SU-DHL-6 (cell line): ENCODE data around the gene ST3GAL5.

Experiments used
- H2AFZ ChIP-seq: fragments of 200-600 bp; sonication (generic); 2 replicates; pipeline ENCODE4 v1.6.1; 2014; ENCODE audit warnings: low read depth, mild to moderate bottlenecking, moderate library complexity, mixed read lengths, antibody characterized with exemption, low read length; ENCODE audit not compliant: severe bottlenecking
- H3F3A ChIP-seq: fragments of 200-600 bp; shearing (Covaris generic); 2 replicates; pipeline ENCODE4 v1.6.0; 2016; ENCODE audit warnings: antibody characterized with exemption, mild to moderate bottlenecking; ENCODE audit not compliant: insufficient read depth
- H3K27ac ChIP-seq: fragments of 200-600 bp; sonication (generic); 2 replicates; pipeline ENCODE4 v1.5.1; 2016; ENCODE audit warnings: low read depth, mild to moderate bottlenecking, low read length, moderate library complexity, mixed read lengths
- H3K27me3 ChIP-seq: fragments of 200-600 bp; sonication (generic), shearing (Covaris generic); 2 replicates; pipeline ENCODE4 v1.6.0; 2014; ENCODE audit warnings: mild to moderate bottlenecking, low read length
- H3K36me3 ChIP-seq: fragments of 200-600 bp; sonication (generic); 2 replicates; pipeline ENCODE4 v1.6.1; 2014; ENCODE audit warnings: mild to moderate bottlenecking, low read length, mixed read lengths
- H3K4me2 ChIP-seq: fragments of 300-600, 200-600 bp; shearing (Covaris generic), sonication (generic); 2 replicates; pipeline ENCODE4 v1.6.0; 2014; ENCODE audit warnings: low read length, low read depth, mild to moderate bottlenecking; ENCODE audit not compliant: poor library complexity, severe bottlenecking
- H3K4me3 ChIP-seq: fragments of 200-600 bp; sonication (generic); 2 replicates; pipeline ENCODE4 v1.5.1; 2014; ENCODE audit warnings: antibody characterized with exemption, low read length, mild to moderate bottlenecking, mixed read lengths; ENCODE audit not compliant: insufficient read depth, poor library complexity, severe bottlenecking
- H3K79me2 ChIP-seq: fragments of 200-600 bp; sonication (generic); 2 replicates; pipeline ENCODE4 v1.6.1; 2014; ENCODE audit warnings: mild to moderate bottlenecking, low read length, moderate library complexity; ENCODE audit not compliant: insufficient read depth
- H3K9ac ChIP-seq: fragments of 200-600 bp; sonication (generic); 2 replicates; pipeline ENCODE4 v1.7.0; 2014; ENCODE audit warnings: mild to moderate bottlenecking, low read length
- H3K9me2 ChIP-seq: fragments of 200-600 bp; sonication (generic); replicated peaks from 2 replicates; pipeline ENCODE4 v1.6.1; 2014; ENCODE audit warnings: low read length; ENCODE audit not compliant: insufficient read depth
- H3K9me3 ChIP-seq: fragments of 200-600 bp; sonication (generic); 2 replicates; pipeline ENCODE4 v1.6.1; 2014; ENCODE audit warnings: low read length, mixed read lengths; ENCODE audit not compliant: insufficient read depth
- H4K20me1 ChIP-seq: fragments of 200-600 bp; sonication (generic); 2 replicates; pipeline ENCODE4 v1.6.1; 2014; ENCODE audit warnings: low read depth, mild to moderate bottlenecking, antibody characterized with exemption, low read length, moderate library complexity, mixed read lengths
- EZH2phosphoT487 ChIP-seq: fragments of 200-600 bp; sonication (generic), shearing (Covaris generic); conservative IDR thresholded peaks from 2 replicates; pipeline ENCODE4 v1.6.1; 2018; ENCODE audit warnings: mild to moderate bottlenecking, antibody characterized with exemption, low read length, moderate library complexity, mixed read lengths
- TF ChIP-seq, protein P1 (sequence below): fragments of 200-600 bp; sonication (generic); IDR thresholded peaks from one replicate; pipeline ENCODE4 v1.5.1; 2017; ENCODE audit warnings: antibody characterized with exemption, mild to moderate bottlenecking, low read length, moderate library complexity; ENCODE audit not compliant: insufficient read depth, poor library complexity, severe bottlenecking

ST3GAL5 gene

DNA sequence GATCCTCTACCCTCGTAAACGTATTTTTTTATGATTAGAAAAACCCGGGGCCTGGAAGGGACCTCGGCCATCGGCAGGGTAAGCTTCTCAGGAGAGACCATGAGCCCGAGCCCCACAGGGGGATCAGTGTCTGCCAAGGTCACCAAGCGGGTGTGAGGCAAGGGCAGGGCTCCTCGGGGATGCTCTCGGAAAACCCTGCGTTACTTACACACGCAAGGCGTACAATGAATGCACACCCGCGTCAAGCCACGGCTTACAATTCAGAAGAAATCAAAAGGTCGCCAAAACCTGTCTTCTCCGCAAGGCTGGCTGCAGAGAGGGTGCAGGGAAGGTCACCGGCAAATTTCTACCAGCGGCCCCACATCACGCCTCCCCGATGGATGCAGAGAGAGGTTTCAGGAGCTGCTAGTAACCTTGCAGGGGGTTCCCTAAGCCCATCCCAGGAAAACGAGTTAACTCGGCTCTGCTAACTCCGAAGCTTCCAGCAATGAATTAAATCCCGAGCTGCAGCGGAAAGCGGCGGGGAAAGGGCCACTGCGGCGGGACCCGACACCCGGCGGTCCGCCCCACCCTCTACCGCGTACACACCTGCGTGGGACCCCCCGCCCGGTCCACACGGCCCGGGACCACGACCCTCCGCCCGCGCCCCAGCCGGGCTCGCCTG, 638 bp downstream of the ST3GAL5 start:
- no peaks in the 10 kb centered on the region for H3K27me3 ChIP-seq
- TF ChIP-seq EZH2phosphoT487 = no peak
- TF ChIP-seq, protein P1, sequence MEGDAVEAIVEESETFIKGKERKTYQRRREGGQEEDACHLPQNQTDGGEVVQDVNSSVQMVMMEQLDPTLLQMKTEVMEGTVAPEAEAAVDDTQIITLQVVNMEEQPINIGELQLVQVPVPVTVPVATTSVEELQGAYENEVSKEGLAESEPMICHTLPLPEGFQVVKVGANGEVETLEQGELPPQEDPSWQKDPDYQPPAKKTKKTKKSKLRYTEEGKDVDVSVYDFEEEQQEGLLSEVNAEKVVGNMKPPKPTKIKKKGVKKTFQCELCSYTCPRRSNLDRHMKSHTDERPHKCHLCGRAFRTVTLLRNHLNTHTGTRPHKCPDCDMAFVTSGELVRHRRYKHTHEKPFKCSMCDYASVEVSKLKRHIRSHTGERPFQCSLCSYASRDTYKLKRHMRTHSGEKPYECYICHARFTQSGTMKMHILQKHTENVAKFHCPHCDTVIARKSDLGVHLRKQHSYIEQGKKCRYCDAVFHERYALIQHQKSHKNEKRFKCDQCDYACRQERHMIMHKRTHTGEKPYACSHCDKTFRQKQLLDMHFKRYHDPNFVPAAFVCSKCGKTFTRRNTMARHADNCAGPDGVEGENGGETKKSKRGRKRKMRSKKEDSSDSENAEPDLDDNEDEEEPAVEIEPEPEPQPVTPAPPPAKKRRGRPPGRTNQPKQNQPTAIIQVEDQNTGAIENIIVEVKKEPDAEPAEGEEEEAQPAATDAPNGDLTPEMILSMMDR = no peak
- peak overlapping the region; percentile 96 for H2AFZ ChIP-seq
- H4K20me1 ChIP-seq = no peaks in the 10 kb centered on the region
- peak overlapping the region; percentile 82 for H3K4me3 ChIP-seq
- H3K36me3 ChIP-seq = no peaks in the 10 kb centered on the region
- no peaks in the 10 kb centered on the region for H3K9me3 ChIP-seq
- no peaks in the 10 kb centered on the region for H3K9me2 ChIP-seq
- H3K79me2 ChIP-seq = no peaks in the 10 kb centered on the region
- peak overlapping the region; percentile 68 for H3K9ac ChIP-seq
- H3F3A ChIP-seq = peaks cover 12% of the 10 kb centered on the region; the same call in 1 of the 2 replicates
- H3K27ac ChIP-seq = no peak overlapping the region
- peak overlapping the region; percentile 88 for H3K4me2 ChIP-seq

DNA sequence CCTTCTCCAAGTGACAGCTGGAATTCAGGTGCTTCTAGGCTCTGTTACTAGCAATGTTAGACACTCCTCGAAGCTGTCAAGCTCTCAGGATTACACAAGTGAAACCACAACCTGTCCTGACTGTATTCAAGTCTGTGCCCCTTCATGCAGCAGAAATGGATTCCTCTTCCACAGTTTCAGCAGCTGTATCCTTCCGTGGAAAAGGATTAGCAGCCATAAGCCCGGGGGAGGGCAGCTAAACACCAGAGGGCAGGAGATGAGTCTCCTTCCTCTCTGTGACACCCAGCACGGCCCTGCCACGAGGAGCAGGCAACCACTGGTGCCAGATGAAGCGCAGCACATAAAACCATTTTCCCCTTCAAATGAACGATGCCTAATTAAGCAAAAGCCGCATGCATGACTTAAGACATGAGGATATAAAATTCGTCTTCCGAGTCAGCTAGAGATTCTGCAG, 1.2 kb downstream of the ST3GAL5 start:
- Histone ChIP-seq H3K79me2 (no peaks in the 10 kb centered on the region), H3K9me2 (no peaks in the 10 kb centered on the region), H2AFZ (peak overlapping the region; percentile 96), H4K20me1 (no peaks in the 10 kb centered on the region), H3K9ac (peak overlapping the region; percentile 68), H3K27ac (no peak overlapping the region), H3K4me2 (peak overlapping the region; percentile 88), H3K36me3 (no peaks in the 10 kb centered on the region), H3K4me3 (peak overlapping the region; percentile 82), H3K27me3 (no peaks in the 10 kb centered on the region), H3K9me3 (no peaks in the 10 kb centered on the region), H3F3A (peaks cover 12% of the 10 kb centered on the region; the same call in 1 of the 2 replicates)
- TF ChIP-seq, protein P1 = no peak
- TF ChIP-seq EZH2phosphoT487 = no peak

DNA sequence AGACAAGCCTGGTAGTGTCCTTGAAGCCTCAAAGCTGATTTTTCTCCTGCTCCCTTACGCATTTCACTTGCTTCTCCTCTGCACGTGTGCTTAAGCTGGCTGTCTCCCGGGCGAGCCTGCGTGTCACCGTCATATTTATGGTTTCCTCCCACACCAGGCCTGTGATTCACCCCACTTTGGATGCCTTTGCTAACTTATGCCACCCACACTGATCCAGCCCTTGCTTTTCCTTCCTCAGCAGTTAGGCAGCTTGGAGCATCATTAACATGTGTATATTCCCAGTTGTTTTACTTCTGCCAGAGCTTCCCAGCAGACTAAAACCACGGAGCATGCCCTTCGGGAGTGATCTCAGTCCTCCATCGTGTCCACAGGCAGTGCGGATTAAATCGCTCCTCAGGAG, 2.2 kb downstream of the ST3GAL5 start:
- H3F3A ChIP-seq = peaks cover 12% of the 10 kb centered on the region; the same call in 1 of the 2 replicates
- TF ChIP-seq, protein P1 = no peak
- TF ChIP-seq EZH2phosphoT487 = no peak
- no peak overlapping the region for H3K4me3 ChIP-seq
- H3K36me3 ChIP-seq = no peaks in the 10 kb centered on the region
- H3K27ac ChIP-seq = no peak overlapping the region
- H3K9me3 ChIP-seq = 0 out of 2 replicates have a peak, but pooled peaks cover 3% of the 10 kb centered on the region
- H3K9ac ChIP-seq = no peak overlapping the region
- H3K27me3 ChIP-seq = no peaks in the 10 kb centered on the region
- H2AFZ ChIP-seq = no peak overlapping the region
- no peaks in the 10 kb centered on the region for H3K79me2 ChIP-seq
- H3K4me2 ChIP-seq = no peak overlapping the region
- no peaks in the 10 kb centered on the region for H3K9me2 ChIP-seq
- no peaks in the 10 kb centered on the region for H4K20me1 ChIP-seq
